IMR-90 (cell line): ENCODE results near the gene NPHP4. TPM values are rescaled to one million over a fixed set of nuclear protein-coding genes. Genes with fewer than 3 reads are reported as not detected.

ENCODE experiments used
- ATAC-seq: fragments of 200-7000 bp; cut with Tn5 transposase; 2 replicates; pipeline ENCODE4 v1.9.1; 2020; ENCODE audit warnings: low read depth, mild to moderate bottlenecking, moderate library complexity
- BruUV-seq: library from RNA; stranded (reverse); fragments of 400-500 nt; replicated peaks from 2 replicates; lab custom pipeline; 2021; lab: Mats Ljungman, UMichigan
- CTCF ChIA-PET: fragments of 300-600 bp; formaldehyde crosslinking; extraction: SDS; loops from one replicate; lab custom pipeline; 2021; ENCODE audit warnings: antibody characterized with exemption; lab: Yijun Ruan, JAX
- POLR2A ChIA-PET: fragments of 300-600 bp; sonication (Branson Sonifier 250); formaldehyde crosslinking; loops from one replicate; lab custom pipeline; 2022; ENCODE audit warnings: antibody characterized with exemption; ENCODE audit not compliant: unreplicated experiment; lab: Charles Lee
- DNase-seq: peaks from one replicate; pipeline ENCODE4 v3.0.0; 2013
- H2AFZ ChIP-seq: replicated peaks from 2 replicates; pipeline ENCODE3; 2013; ENCODE audit warnings: low read length, mild to moderate bottlenecking; ENCODE audit not compliant: poor library complexity
- H2AK5ac ChIP-seq: 2 replicates; pipeline ENCODE4 v1.6.1; 2013; ENCODE audit warnings: low read depth, low read length, inconsistent platforms
- H2AK9ac ChIP-seq: replicated peaks from 2 replicates; pipeline ENCODE3; 2013; ENCODE audit warnings: mild to moderate bottlenecking, low read depth, low read length, moderate library complexity; ENCODE audit not compliant: poor library complexity
- H2BK120ac ChIP-seq: 2 replicates; pipeline ENCODE4 v1.6.1; 2013; ENCODE audit warnings: low read depth, low read length, inconsistent platforms
- H2BK15ac ChIP-seq: 3 replicates; pipeline ENCODE4 v1.6.1; 2013; ENCODE audit warnings: low read depth, low read length, inconsistent platforms
- H2BK20ac ChIP-seq: 2 replicates; pipeline ENCODE4 v1.6.1; 2013; ENCODE audit warnings: low read depth, mild to moderate bottlenecking, inconsistent platforms, low read length, moderate library complexity
- H2BK5ac ChIP-seq: 2 replicates; pipeline ENCODE4 v1.6.1; 2013; ENCODE audit warnings: mild to moderate bottlenecking, low read depth, low read length, inconsistent platforms; ENCODE audit not compliant: poor library complexity, severe bottlenecking
- H3K14ac ChIP-seq: replicated peaks from 2 replicates; pipeline ENCODE4 v1.6.1; 2013; ENCODE audit warnings: low read depth, low read length, inconsistent platforms
- H3K18ac ChIP-seq: 2 replicates; pipeline ENCODE4 v1.6.1; 2013; ENCODE audit warnings: low read depth, low read length, control low read depth
- H3K23ac ChIP-seq: 2 replicates; pipeline ENCODE4 v1.6.1; 2013; ENCODE audit warnings: low read depth, low read length, inconsistent platforms
- H3K27ac ChIP-seq: 2 replicates; pipeline ENCODE4 v1.5.1; 2013; ENCODE audit warnings: mild to moderate bottlenecking, control low read depth, low read length; ENCODE audit not compliant: insufficient read depth
- H3K27me3 ChIP-seq: 2 replicates; pipeline ENCODE4 v1.6.1; 2013; ENCODE audit warnings: low read length; ENCODE audit not compliant: control insufficient read depth, insufficient read depth
- H3K36me3 ChIP-seq: 2 replicates; pipeline ENCODE4 v1.6.1; 2013; ENCODE audit warnings: low read length, mixed read lengths; ENCODE audit not compliant: control insufficient read depth, insufficient read depth
- H3K4ac ChIP-seq: 2 replicates; pipeline ENCODE4 v1.6.1; 2013; ENCODE audit warnings: low read depth, low read length, inconsistent platforms
- H3K4me1 ChIP-seq: 2 replicates; pipeline ENCODE4 v1.6.1; 2013; ENCODE audit warnings: low read length, mixed read lengths; ENCODE audit not compliant: control insufficient read depth, insufficient read depth
- H3K4me2 ChIP-seq: 2 replicates; pipeline ENCODE4 v1.6.1; 2013; ENCODE audit warnings: low read depth, mild to moderate bottlenecking, control low read depth, low read length, moderate library complexity
- H3K4me3 ChIP-seq: 2 replicates; pipeline ENCODE4 v1.5.1; 2013; ENCODE audit warnings: low read depth, mild to moderate bottlenecking, control low read depth, low read length, moderate library complexity; ENCODE audit not compliant: insufficient read depth
- H3K56ac ChIP-seq: 2 replicates; pipeline ENCODE4 v1.6.1; 2013; ENCODE audit warnings: low read length, inconsistent platforms; ENCODE audit not compliant: insufficient read depth; ENCODE audit errors: extremely low read depth
- H3K79me1 ChIP-seq, 2 experiments: 2 replicates each; pipeline ENCODE4 v1.6.1; 2013; ENCODE audit warnings: low read length in 2 of 2, inconsistent platforms in 1 of 2, low read depth in 1 of 2
- H3K9ac ChIP-seq: 2 replicates; pipeline ENCODE4 v1.6.1; 2013; ENCODE audit warnings: low read depth, low read length, control low read depth
- H3K9me1 ChIP-seq: 2 replicates; pipeline ENCODE4 v1.6.1; 2013; ENCODE audit warnings: low read length, inconsistent platforms; ENCODE audit not compliant: insufficient read depth
- H3K9me3 ChIP-seq: 2 replicates; pipeline ENCODE4 v1.6.1; 2013; ENCODE audit warnings: low read length; ENCODE audit not compliant: control insufficient read depth, insufficient read depth
- H4K20me1 ChIP-seq: 2 replicates; pipeline ENCODE4 v1.6.1; 2013; ENCODE audit warnings: low read length, inconsistent platforms; ENCODE audit not compliant: insufficient read depth
- H4K5ac ChIP-seq: 2 replicates; pipeline ENCODE4 v1.6.1; 2013; ENCODE audit warnings: mild to moderate bottlenecking, low read depth, low read length, control low read depth
- H4K8ac ChIP-seq, 2 experiments: 2 replicates each; pipeline ENCODE4 v1.6.1; 2013; ENCODE audit warnings: low read depth in 2 of 2, low read length in 2 of 2, control low read depth in 1 of 2, inconsistent platforms in 1 of 2
- H4K91ac ChIP-seq: 2 replicates; pipeline ENCODE4 v1.6.1; 2013; ENCODE audit warnings: low read depth, low read length, inconsistent platforms; ENCODE audit not compliant: insufficient read depth
- CEBPB ChIP-seq: IDR thresholded peaks from 2 replicates; pipeline ENCODE4 v1.6.1; 2012; ENCODE audit warnings: low read depth, low read length, improper control_type of control experiment
- WGBS, 2 experiments: methylation state at CpG; one replicate each; pipeline versions ENCODE4 v1.1.5 to v1.1.7; 2013; ENCODE audit warnings: missing lambda C conversion rate in 2 of 2; ENCODE audit not compliant: insufficient read length in 1 of 2; ENCODE audit errors: extremely low coverage in 2 of 2; 5-methylcytosine and 5-hydroxymethylcytosine counted together
- dilution Hi-C: fragments of 300-500 bp; cut with HindIII; formaldehyde crosslinking; loops from one replicate; pipeline ENCODE4 v1.14.3; 2018; ENCODE audit warnings: low sequenced_read_pairs; ENCODE audit not compliant: unreplicated experiment
- in situ Hi-C: fragments of 300-500 bp; cut with MboI; formaldehyde crosslinking; loops from 3 replicates; pipeline ENCODE4 v1.14.3; 2019; ENCODE audit warnings: low sequenced_read_pairs, inconsistent platforms, mixed read lengths
- intact Hi-C: fragments of 100-400 bp; cut with micrococcal nuclease; formaldehyde crosslinking; loops from 2 replicates; pipeline ENCODE4 v1.10.0; 2022
- polyA plus RNA-seq, 3 experiments: library from polyadenylated mRNA; depleted of rRNA; stranded (reverse); fragments of >200 nt; gene quantifications; 2 replicates each; pipeline ENCODE4 v1.2.3, GENCODE V29; 2012; ENCODE audit warnings: low replicate concordance in 1 of 3
- total RNA-seq: library from RNA; depleted of rRNA; stranded (reverse); fragments of >200 nt; gene quantifications from 2 replicates; pipeline ENCODE4 v1.2.3, GENCODE V29; 2012

Gene NPHP4
- total and polyA plus RNA-seq, 2 of the 4 experiments (the other 2 are of a cell fraction) = 2.0 to 5.5 TPM

DNA sequence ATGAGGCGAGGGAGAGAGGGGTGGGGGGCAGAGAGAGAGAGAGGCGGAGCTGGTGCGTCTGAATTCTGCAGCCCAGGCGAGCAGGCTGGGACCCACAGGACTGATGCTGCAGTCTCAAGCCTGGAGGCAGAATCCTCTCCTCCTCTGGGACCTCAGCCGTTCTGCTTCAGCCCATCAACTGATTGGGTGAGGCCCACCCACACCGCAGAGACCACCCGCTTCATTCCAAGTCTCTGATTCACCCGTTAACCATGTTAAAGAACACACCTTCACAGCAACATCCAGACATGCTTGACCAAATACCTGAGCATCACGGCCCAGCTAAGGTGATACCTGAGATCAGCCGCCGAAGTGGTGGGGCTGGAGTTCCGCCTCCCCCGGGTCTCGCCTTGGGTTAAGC, 147.8 kb downstream of the NPHP4 start:
- Histone ChIP-seq H3K36me3 (no peaks in the 10 kb centered on the region), H2BK120ac (no peak overlapping the region), H4K91ac (no peak overlapping the region), H3K4ac (no peak overlapping the region), H3K9ac (no peak overlapping the region), H2AK5ac (no peak overlapping the region), H3K27me3 (no peaks in the 10 kb centered on the region), H2BK20ac (no peak overlapping the region), H3K14ac (no peak overlapping the region), H2AK9ac (no peak overlapping the region), H2BK5ac (no peak overlapping the region), H4K8ac (no peak overlapping the region), H4K5ac (no peak overlapping the region), H3K9me1 (no peaks in the 10 kb centered on the region), H3K27ac (no peak overlapping the region), H3K4me1 (no peaks in the 10 kb centered on the region), H3K56ac (no peak overlapping the region), H3K4me2 (no peak overlapping the region), H3K9me3 (peaks cover 5% of the 10 kb centered on the region; the same call in 1 of the 2 replicates), H3K23ac (no peak overlapping the region), H3K79me1 (no peaks in the 10 kb centered on the region), H3K4me3 (no peak overlapping the region), H2AFZ (no peak overlapping the region), H2BK15ac (no peak overlapping the region), H4K20me1 (no peaks in the 10 kb centered on the region), H3K18ac (no peak overlapping the region)
- dilution Hi-C loops (no loop called here), in situ Hi-C loops (no loop called here), intact Hi-C loops (no loop called here)
- no peak for DNase-seq
- 88% methylated on average over 7 of the region's 14 CpGs; no CpG with 5 or more reads in 1 of the 2 experiments for WGBS, 2 experiments
- ATAC-seq = no peak
- no TSS peak for BruUV-seq
- CTCF ChIA-PET = no interaction called here
- POLR2A ChIA-PET = no interaction called here
- TF ChIP-seq CEBPB = no peak
